Measurements from ENCODE around the gene SCAPER. TPM values are rescaled to one million over a fixed set of nuclear protein-coding genes. Genes with fewer than 3 reads are reported as not detected.
A peak's percentile ranks its signal among the peaks of the same experiment; 100 is the strongest.

SCAPER gene
- total RNA-seq, 1 donor from 2014 or later, result 22.8 TPM

- peak within 1 kb of the TSS; percentile 67 for H3K27ac Mint-ChIP-seq
- peaks cover 52% of the 10 kb centered on the region for H3K27me3 Mint-ChIP-seq (ENCODE audit: low read depth)
- peak within 1 kb of the TSS; percentile 85 for H3K4me3 Mint-ChIP-seq (ENCODE audit: low read depth)
- peak; percentile 74 for DNase-seq (ENCODE audit: low spot score)
- peaks cover 35% of the 10 kb centered on the region for H3K4me1 Mint-ChIP-seq (ENCODE audit: low read depth)
- intact Hi-C loops (cut with micrococcal nuclease), result loop anchor here (2.0 kb wide), 2 partner anchors 26 to 102 kb away; partner anchors contain the start of gene ETFA
- peaks cover 17% of the 10 kb centered on the region for H3K36me3 Mint-ChIP-seq (ENCODE audit: low read depth)
- no peaks in the 10 kb centered on the region for H3K9me3 Mint-ChIP-seq
These were observed 568.7 kb downstream of the SCAPER start, which contains the start of gene ISL2 for GRCh38 chr15:76336254-76337058. TSS of gene ISL2 (plus strand) at chr15:76336773. CDS start at chr15:76336884, 111 bp downstream.

GRCh38 chr15:76335307-76336253, 569.6 kb downstream of the SCAPER start:
- no peak for DNase-seq (ENCODE audit: low spot score)

GRCh38 chr15:76334438-76335306, 570.5 kb downstream of the SCAPER start:
- peaks cover 9% of the 10 kb centered on the region for H3K36me3 Mint-ChIP-seq (ENCODE audit: low read depth)
- intact Hi-C loops (cut with micrococcal nuclease), result loop anchor here (5.0 kb wide), 1 partner anchor 142 kb away; no protein-coding TSS in a partner anchor
- peak overlapping the region; percentile 37 for H3K4me3 Mint-ChIP-seq (ENCODE audit: low read depth)
- no peak for DNase-seq (ENCODE audit: low spot score)
- H3K9me3 Mint-ChIP-seq, result no peaks in the 10 kb centered on the region
- H3K4me1 Mint-ChIP-seq (ENCODE audit: low read depth), result peaks cover 25% of the 10 kb centered on the region
- no peak overlapping the region for H3K27ac Mint-ChIP-seq
- H3K27me3 Mint-ChIP-seq (ENCODE audit: low read depth), result peaks cover 51% of the 10 kb centered on the region

More at GRCh38 chr15:76335307-76336253, 569.6 kb downstream of the SCAPER start:
- Mint-ChIP-seq H3K27ac (peak overlapping the region; percentile 67), H3K27me3 (ENCODE audit: low read depth) (peaks cover 53% of the 10 kb centered on the region), H3K4me3 (ENCODE audit: low read depth) (peak overlapping the region; percentile 85), H3K36me3 (ENCODE audit: low read depth) (peaks cover 16% of the 10 kb centered on the region), H3K4me1 (ENCODE audit: low read depth) (peaks cover 33% of the 10 kb centered on the region), H3K9me3 (no peaks in the 10 kb centered on the region)
- intact Hi-C loops (cut with micrococcal nuclease), result loop anchor here (2.0 kb wide), 2 partner anchors 25 to 101 kb away; partner anchors contain the start of gene ETFA

GRCh38 chr15:76333720-76334437, 571.3 kb downstream of the SCAPER start:
- no peaks in the 10 kb centered on the region for H3K9me3 Mint-ChIP-seq
- intact Hi-C loops (cut with micrococcal nuclease), result loop anchor here (5.0 kb wide), 1 partner anchor 142 kb away; no protein-coding TSS in a partner anchor
- no peak for DNase-seq (ENCODE audit: low spot score)
- H3K27me3 Mint-ChIP-seq (ENCODE audit: low read depth), result peaks cover 51% of the 10 kb centered on the region
- no peak overlapping the region for H3K27ac Mint-ChIP-seq
- peaks cover 22% of the 10 kb centered on the region for H3K4me1 Mint-ChIP-seq (ENCODE audit: low read depth)
- no peak overlapping the region for H3K4me3 Mint-ChIP-seq (ENCODE audit: low read depth)
- peaks cover 9% of the 10 kb centered on the region for H3K36me3 Mint-ChIP-seq (ENCODE audit: low read depth)

GRCh38 chr15:76333309-76333708, 571.8 kb downstream of the SCAPER start:
- H3K4me3 Mint-ChIP-seq (ENCODE audit: low read depth), result no peak overlapping the region
- H3K9me3 Mint-ChIP-seq, result no peaks in the 10 kb centered on the region
- no peak for DNase-seq (ENCODE audit: low spot score)
- H3K27me3 Mint-ChIP-seq (ENCODE audit: low read depth), result peaks cover 48% of the 10 kb centered on the region
- H3K27ac Mint-ChIP-seq, result no peak overlapping the region
- H3K4me1 Mint-ChIP-seq (ENCODE audit: low read depth), result peaks cover 18% of the 10 kb centered on the region
- peaks cover 3% of the 10 kb centered on the region for H3K36me3 Mint-ChIP-seq (ENCODE audit: low read depth)
- intact Hi-C loops (cut with micrococcal nuclease), result loop anchor here (5.0 kb wide), 1 partner anchor 141 kb away; no protein-coding TSS in a partner anchor

GRCh38 chr15:76332796-76333195, 572.3 kb downstream of the SCAPER start:
- peaks cover 18% of the 10 kb centered on the region for H3K4me1 Mint-ChIP-seq (ENCODE audit: low read depth)
- H3K4me3 Mint-ChIP-seq (ENCODE audit: low read depth), result no peak overlapping the region
- no peak overlapping the region for H3K27ac Mint-ChIP-seq
- DNase-seq (ENCODE audit: low spot score), result no peak
- no peaks in the 10 kb centered on the region for H3K9me3 Mint-ChIP-seq
- intact Hi-C loops (cut with micrococcal nuclease), result loop anchor here (5.0 kb wide), 1 partner anchor 140 kb away; no protein-coding TSS in a partner anchor
- H3K36me3 Mint-ChIP-seq (ENCODE audit: low read depth), result peaks cover 3% of the 10 kb centered on the region
- H3K27me3 Mint-ChIP-seq (ENCODE audit: low read depth), result peaks cover 51% of the 10 kb centered on the region

- H3K9me3 Mint-ChIP-seq, result no peaks in the 10 kb centered on the region
- intact Hi-C loops (cut with micrococcal nuclease), result loop anchor here (5.0 kb wide), 1 partner anchor 138 kb away; no protein-coding TSS in a partner anchor
- H3K4me3 Mint-ChIP-seq (ENCODE audit: low read depth), result no peak overlapping the region
- H3K4me1 Mint-ChIP-seq (ENCODE audit: low read depth), result peaks cover under 1% of the 10 kb centered on the region
- no peaks in the 10 kb centered on the region for H3K36me3 Mint-ChIP-seq (ENCODE audit: low read depth)
- no peak for DNase-seq (ENCODE audit: low spot score)
- peaks cover 45% of the 10 kb centered on the region for H3K27me3 Mint-ChIP-seq (ENCODE audit: low read depth)
- H3K27ac Mint-ChIP-seq, result no peak overlapping the region
These were observed 575.0 kb downstream of the SCAPER start for GRCh38 chr15:76330080-76330680.

GRCh38 chr15:76328958-76329357, 576.2 kb downstream of the SCAPER start:
- no peaks in the 10 kb centered on the region for H3K9me3 Mint-ChIP-seq
- no peak overlapping the region for H3K4me3 Mint-ChIP-seq (ENCODE audit: low read depth)
- no peaks in the 10 kb centered on the region for H3K4me1 Mint-ChIP-seq (ENCODE audit: low read depth)
- no peak overlapping the region for H3K27ac Mint-ChIP-seq
- intact Hi-C loops (cut with micrococcal nuclease), result no loop called here
- no peak for DNase-seq (ENCODE audit: low spot score)
- H3K27me3 Mint-ChIP-seq (ENCODE audit: low read depth), result peaks cover 42% of the 10 kb centered on the region
- H3K36me3 Mint-ChIP-seq (ENCODE audit: low read depth), result no peaks in the 10 kb centered on the region

GRCh38 chr15:76328106-76328696, 576.9 kb downstream of the SCAPER start:
- no peaks in the 10 kb centered on the region for H3K4me1 Mint-ChIP-seq (ENCODE audit: low read depth)
- H3K27ac Mint-ChIP-seq, result no peak overlapping the region
- no peak for DNase-seq (ENCODE audit: low spot score)
- H3K27me3 Mint-ChIP-seq (ENCODE audit: low read depth), result peaks cover 46% of the 10 kb centered on the region
- intact Hi-C loops (cut with micrococcal nuclease), result no loop called here
- no peaks in the 10 kb centered on the region for H3K9me3 Mint-ChIP-seq
- H3K36me3 Mint-ChIP-seq (ENCODE audit: low read depth), result no peaks in the 10 kb centered on the region
- no peak overlapping the region for H3K4me3 Mint-ChIP-seq (ENCODE audit: low read depth)

GRCh38 chr15:76327191-76328105, 577.7 kb downstream of the SCAPER start:
- H3K4me3 Mint-ChIP-seq (ENCODE audit: low read depth), result no peak overlapping the region
- no peaks in the 10 kb centered on the region for H3K4me1 Mint-ChIP-seq (ENCODE audit: low read depth)
- H3K27me3 Mint-ChIP-seq (ENCODE audit: low read depth), result peaks cover 47% of the 10 kb centered on the region
- no peaks in the 10 kb centered on the region for H3K9me3 Mint-ChIP-seq
- no peak overlapping the region for H3K27ac Mint-ChIP-seq
- no peaks in the 10 kb centered on the region for H3K36me3 Mint-ChIP-seq (ENCODE audit: low read depth)
- intact Hi-C loops (cut with micrococcal nuclease), result no loop called here
- DNase-seq (ENCODE audit: low spot score), result no peak
